IPS-NIHi11 (cell line): Measurements from ENCODE around the gene IL36B.
"Not testable (repeated sequence)": the region's sequence is repeated elsewhere in the genome, so short reads cannot be mapped to it uniquely, and the experiment has no call there.

Experiments
- DNase-seq: peaks from one replicate; pipeline ENCODE4 v3.0.0; 2012; ENCODE audit warnings: mixed read lengths, low spot score

Gene IL36B

DNA sequence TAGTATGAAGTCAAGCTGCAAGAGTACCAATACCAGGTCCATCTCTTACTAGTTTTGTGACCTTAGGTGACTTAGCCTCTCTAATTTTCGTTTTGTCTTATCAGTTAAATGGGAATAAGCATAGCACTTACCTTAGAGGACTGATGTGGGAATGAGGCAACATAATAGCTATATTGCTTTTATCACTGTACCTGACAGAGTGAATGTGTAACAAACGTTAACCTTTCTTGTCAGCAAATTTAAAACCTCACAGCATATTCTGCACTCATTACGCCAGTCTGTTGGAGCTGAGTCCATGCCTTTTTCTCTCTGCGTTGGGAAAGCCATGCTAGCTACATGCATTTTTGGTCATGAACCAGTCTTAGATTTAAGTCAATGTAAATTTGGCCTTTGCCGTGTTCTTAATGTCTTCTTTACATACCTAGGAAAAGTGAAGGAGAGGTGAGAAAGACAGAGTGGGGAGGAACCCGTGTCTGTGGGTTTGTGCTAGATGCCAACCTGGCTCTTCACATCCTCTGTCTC lies at the start of gene IL36B:
IL36B (minus strand) TSS at position 472 of the 522 bp plus-strand sequence.
- no peak for DNase-seq

DNA sequence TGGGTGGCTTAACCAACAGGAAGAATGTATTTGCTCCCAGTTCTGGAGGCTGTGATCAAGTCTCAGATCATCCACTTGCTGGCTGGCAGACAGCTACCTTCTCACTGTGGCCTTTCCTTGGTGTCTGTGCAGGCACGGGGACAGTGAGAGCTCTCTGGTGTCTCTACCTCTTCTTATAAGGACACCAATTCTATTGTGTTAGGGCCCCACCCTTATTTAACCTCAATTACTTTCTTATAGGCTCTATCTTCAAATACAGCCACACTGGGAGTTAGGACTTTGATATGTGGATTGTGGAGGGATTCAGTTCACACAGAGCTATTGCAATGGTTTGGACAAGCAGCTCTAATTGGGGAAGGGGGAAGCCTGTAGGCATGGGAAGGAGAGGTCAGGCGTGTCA lies 49.5 kb upstream of the IL36B start:
- no peak for DNase-seq

DNA sequence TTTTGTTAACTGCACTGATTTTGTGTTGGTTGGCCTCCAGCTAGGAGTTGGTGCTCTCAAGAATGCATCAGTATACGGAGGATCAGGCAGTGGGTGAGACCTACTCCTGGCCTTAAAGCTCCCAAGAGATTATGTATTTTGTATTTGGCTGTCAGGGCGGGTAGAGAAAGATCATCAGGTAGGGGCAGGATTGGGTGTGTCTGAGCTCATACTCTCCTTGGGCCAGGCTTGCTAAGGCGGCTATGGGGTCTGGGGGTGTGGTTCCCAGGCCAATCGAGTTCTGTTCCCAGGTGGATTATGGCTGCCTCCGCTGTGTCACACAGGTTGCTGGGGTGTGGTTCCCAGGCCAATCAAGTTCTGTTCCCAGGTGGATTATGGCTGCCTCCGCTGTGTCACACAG lies 45.9 kb upstream of the IL36B start:
- no peak for DNase-seq

DNA sequence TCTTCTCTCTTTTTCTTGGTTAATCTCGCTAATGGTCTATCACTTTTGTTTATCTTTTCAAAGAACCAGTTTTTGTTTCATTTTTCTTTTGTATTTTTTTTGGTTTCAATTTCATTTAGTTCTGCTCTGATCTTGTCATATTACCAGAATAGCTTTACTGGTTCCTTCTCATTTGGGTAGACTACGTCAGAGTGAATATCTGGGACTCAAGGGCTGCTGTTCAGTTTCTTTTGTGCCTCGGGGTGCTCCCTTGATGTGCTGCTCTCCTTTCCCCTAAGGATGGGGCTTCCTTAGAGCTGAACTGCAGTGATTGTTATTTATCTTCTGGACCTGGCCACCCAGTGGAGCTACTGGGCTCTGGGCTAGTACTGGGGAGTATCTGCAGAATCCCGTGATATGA lies 45.4 kb upstream of the IL36B start:
- no peak for DNase-seq

DNA sequence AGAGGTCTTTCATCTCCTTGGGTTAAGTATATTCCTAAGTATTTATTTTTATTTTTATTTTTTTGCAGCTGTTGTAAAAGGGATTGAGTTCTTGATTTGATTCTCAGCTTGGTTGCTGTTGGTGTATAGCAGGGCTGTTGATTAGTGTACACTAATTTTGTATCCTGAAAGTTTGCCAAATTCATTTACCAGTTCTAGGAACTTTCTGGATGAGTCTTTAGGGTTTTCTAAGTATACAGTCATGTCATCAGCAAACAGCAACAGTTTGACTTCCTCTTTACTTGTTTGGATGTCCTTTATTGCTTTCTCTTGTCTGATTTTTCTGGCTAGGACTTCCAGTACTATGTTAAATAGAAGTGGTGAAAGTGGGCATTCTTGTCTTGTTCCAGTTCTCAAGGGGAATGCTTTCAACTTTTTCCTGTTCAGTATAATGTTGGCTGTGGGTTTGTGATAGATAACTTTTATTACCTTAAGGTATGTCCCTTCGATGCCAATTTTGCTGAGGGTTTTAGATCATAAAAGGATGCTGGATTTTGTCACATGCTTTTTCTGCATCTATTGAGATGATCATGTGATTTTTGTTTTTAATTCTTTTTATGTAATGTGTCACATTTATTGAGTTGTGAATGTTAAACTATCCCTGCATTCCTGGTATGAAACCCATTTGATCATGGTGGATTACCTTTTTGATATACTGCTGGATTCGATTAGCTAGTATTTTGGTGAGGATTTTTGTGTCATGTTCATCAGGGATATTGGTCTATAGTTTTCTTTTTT lies 44.4 kb upstream of the IL36B start:
- DNase-seq = not testable (repeated sequence)

DNA sequence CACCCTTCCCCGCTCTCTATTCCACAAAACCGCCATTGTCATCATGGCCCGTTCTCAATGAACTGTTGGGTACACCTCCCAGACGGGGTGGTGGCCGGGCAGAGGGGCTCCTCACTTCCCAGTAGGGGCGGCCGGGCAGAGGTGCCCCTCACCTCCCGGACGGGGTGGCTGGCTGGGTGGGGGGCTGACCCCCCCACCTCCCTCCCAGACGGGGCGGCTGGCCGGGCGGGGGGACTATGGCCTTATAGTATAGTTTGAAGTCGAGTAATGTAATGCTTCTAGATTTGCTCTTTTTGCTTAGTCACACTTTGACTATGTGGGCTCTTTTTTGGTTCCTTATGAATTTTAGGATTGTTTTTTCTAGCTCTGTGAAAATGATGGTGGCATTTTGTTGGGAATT lies 43.6 kb upstream of the IL36B start:
- not testable (repeated sequence) for DNase-seq

DNA sequence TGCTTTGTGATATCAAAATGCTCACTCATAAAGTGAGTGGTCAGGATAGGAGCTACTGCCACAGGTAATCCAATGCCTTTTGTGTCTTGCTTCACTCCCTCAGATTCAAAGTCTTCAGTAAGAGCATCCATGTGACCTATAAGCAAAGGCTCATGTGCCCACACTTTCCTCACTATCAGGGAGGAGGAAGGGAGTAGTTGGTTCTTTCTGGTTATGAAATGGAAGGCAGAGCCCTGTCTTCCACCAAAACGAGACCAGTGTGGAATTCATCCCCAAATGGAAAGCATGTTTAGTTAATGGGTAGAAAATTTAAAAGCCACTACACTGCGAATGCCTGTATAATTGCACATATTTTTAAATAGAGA lies 40.9 kb upstream of the IL36B start:
- DNase-seq = no peak

DNA sequence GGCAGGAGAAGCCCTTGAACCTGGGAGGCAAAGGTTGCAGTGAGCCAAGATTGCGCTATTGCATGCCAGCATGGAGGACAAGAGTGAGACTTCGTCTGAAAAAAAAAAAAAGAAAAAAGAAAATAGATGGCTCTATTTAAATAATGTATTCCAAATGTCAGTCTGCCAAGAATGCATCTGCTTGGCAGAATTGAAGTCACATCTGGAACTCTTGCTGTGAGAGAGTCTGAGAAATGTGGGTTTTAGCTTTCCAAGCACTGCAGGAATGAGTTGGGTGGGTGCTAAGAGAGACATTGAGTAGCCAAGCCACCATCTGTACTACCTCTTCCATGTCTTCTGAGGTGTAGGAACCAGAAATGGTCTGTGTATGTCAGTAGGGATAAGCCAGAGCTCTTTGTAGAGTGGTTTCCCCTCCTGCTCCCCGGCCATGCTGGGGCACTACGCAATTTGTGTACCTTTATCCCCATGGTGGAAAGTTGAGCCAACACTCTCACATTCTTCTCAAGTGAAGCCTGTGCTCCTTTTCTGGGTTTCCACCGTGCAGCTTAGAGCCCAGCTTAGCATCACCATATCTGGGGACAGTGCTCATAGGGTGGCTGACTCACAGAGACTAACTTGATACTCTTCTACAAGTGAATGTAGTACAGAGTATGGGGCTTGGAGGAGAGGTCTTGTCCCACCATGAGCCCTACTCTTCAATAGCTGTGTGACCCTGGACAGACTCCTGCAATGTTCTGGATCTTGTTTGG lies 40.4 kb upstream of the IL36B start:
- DNase-seq = no peak

DNA sequence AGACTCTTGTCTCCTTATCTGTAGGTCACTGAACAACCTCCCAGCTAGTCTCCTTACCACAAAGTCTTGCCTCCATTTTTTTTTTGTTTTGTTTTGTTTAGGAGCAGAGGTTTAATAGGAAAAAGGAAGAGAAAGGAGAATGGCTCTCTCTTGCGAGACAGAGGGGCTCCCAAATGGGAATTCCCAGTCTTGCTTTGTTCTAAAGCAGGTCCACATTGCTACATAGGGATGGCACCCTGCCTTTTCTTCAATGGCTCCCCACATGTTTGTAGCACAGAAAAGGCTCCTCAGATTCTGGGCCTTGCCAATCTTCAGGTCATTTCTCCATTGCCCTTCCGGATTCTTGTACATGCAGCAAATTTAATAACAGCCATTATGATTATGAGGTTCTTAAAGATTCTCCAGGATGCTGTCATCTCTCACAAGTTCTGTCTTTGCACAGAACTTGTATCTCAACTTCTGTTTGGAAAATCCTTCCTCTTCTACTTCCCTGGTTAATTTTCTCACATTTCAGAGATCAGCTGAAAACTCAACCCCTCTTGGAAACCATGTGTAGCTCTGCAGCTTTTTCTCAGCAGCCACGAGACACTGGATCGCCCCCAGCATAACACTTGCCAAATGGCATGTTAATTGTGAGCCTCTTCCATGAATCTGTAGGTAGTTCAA lies 38.7 kb upstream of the IL36B start:
- no peak for DNase-seq

DNA sequence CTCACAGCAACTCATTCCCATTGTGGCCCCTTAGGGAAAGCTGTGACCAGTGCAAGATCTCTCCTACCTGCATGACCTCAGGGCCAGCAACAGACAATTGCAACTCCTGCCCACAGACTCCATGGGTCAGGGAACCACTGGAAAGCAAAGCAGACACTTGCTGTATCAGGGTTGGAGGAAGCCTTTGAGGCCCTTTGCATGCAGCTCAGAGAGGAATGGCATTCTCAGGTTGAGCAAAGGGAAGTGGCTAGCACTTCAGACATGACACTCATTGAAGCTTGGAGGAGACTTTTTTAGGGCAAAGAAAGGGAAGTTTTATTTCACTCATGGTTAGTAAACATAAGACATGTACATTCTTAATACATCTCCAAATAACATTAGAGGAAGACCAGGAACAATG lies 37.2 kb upstream of the IL36B start:
- DNase-seq = no peak

DNA sequence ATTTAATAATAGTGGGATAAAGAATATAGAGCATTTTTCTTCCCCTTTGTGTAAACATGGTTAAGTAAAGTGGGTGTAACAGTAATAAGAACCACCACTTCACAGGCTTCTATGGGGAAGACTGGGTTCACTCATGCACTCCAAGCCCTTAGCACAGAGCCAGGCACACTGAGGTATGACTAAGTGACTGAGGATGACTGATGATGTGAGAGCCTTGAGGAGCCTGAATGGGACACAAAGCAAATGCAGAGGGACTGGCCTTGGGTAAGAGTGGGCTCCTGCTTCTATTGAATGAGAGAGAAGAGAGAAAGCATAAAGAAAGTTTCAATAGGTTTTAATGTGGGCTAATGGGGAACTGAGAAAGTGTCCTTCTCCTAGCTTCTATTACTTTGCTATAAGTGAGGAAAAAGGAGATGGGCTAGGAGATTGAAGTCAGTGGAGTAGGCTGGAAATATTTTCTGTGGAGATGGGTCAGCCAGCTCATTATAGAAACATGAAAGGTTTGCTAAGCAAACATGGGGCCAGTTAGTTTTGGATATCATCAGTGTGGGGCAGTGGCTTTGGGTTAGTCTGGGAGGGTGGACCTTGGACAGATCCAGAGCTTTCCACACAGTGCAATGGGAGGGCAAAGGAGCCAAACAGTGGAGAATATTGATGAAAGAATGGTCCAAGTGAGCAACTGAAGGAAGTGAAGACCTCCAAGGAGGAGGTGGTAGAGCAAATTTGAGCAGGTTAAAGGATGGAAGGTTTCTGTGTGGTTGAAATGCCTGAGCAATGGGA lies 35.7 kb upstream of the IL36B start:
- no peak for DNase-seq

DNA sequence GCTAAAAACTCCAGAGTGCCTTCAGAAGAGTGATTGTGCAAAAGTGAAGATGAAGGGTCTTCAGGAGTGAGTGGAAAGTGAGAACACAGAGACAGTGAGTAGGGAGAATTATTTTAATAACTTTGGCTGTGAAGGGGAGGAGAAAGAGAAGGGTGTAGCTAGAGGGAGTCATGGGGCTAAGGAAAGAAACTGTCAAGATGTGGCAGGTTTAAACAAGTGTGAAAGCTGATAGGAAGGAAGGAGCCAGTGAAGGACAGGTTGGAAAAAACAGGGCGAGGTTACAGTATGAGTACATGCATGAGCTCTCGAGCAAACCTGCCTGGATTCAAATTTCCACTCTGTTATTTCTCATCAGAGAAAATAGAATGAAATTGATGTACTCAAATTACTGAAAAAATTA lies 32.9 kb upstream of the IL36B start:
- DNase-seq = no peak

DNA sequence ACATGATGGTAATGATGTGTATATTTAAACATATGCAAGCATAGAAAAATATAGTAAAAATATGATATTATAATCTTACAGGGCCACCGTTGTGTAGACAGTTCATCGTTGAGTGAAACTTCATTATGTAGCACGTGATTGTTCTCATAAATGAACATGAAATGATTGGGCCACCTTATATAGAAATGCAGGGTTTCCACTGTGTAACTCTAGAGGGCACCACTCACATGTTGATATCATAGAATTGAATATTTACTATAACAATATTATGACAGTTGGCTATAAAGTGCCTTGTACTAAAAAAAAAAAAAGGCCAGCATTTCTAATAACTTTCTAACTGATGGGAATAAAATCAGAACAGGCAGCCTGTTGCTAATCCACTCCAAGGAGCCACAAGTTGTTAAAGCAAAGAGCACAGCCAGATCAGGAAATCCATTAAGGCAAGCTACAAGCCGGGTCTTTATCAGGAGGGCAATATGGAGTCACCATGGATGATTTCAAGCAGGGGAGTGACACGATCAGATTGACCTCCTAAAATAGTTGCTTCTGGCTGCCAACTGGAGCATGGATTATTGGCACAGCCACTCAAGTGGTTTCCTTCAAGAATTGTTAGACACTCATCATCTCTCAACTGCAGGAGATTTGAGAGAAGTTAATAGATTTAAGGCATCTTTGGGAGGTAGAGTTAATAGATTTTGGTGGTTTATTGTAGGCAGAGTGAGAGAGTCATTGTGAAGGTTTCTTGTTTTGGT lies 31.8 kb upstream of the IL36B start:
- DNase-seq = no peak

DNA sequence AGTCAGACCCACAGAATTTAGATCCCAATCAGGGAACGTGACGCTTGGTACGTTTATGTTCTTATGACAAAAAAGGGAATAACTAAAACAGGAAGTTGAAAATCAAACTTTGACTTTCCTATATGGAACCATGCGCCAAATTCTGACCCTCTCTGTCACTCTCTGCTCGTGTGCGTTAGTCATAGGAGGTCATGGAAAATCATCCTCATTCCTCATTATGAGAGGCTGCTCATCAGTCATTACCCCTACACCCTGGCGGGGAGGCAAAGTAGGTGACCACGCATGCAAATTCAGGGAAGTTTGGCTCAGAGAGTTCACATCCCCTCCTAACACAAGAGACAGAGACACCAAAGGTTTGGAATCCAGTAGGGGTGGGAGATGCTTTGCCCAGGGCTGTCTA lies 30.6 kb upstream of the IL36B start:
- DNase-seq = no peak

DNA sequence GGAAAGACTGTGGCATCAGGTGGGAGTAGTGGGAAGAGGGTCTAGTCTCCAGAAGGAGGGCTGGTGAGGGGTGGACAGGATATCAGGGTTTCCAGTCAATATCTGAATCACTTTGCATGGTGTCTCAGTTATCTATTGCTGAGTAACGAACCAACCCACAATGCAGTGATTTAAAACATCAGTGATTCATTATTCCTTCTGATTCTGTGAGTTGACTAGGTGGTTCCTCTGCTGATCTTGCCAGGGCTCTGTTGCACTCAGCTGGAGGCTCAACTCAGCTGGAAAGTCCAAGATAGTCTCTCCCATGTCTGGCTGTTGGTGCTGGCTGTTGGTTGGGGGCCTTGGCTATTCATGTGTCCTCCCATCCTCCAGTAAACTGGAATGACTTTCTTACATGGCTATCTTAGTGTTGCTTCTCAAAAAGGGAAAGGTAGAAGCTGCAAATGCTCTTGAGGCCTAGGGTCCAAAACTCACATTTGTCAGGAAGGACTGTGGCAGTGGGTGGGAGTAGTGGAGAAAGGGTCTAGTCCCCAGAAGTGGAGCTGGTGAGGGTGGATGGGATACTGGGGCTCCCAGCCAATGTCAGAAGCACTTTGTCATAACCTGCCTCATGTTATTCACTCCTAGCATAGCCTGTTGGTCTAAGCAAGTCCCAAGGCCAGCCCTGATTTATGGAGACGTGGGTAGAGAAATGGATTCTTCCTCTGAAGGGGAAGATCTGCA lies 29.0 kb upstream of the IL36B start:
- no peak for DNase-seq

DNA sequence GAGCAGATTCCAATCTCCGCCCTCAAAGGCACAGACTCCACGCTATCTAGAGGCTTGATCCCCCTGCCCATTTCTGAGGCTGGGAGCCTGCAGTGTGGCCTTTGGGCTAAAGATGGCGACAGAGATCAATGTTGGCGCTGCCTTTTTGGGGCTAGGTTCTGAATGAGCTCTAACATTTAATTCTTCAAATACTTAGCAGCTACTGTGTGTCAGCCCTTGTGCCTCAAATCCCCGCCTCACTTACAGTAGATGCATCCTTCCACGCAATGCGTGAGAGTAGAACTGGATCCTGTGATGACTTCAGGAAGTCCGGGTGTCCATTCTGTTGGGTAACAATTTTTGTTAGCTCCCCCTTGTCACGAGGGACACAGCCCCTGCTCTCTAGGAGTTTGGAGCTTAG lies 27.5 kb upstream of the IL36B start:
- peak; percentile 71 for DNase-seq

DNA sequence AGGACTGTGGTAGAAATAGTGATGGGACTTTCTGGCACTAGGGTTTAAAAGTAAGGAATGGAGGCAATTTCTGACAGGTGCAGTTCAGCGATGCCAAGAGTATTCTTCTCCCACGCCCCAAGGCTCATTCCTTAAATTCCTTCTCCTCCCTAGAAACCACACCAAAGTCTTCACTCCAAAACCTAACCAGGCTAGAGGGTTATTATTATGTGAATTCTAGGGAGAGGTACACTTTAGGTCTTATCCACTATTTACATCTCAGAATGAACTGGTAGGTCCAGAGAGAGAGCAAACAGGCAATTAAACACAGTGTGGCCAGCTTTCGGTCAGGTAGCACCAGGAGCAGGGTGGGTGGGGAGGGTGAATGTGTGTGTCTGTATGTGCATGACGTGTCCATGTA lies 26.5 kb upstream of the IL36B start:
- DNase-seq = no peak

DNA sequence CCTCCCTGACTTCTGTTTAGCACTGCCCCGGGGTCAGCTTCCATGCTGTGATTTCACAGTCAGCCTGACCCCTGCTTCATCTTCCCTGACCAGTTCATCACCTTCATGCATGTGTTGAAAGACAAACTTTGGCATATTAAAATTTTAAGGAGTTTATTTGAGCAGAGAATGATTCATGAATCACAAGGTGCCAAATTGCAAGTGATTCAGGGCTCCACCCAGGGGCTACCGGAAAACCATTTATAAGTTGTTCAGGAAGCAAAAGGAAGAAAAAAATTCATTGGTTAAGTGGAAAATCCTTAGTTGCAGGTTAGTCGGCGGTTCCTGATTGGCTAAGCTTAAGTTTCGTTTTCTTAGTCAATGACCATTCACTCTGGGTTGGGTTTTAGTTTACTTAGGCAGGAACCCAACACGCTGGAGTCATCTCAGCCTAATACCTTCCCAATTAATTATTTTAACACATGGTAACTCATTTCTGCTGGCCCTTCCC lies 25.7 kb upstream of the IL36B start:
- DNase-seq = no peak

DNA sequence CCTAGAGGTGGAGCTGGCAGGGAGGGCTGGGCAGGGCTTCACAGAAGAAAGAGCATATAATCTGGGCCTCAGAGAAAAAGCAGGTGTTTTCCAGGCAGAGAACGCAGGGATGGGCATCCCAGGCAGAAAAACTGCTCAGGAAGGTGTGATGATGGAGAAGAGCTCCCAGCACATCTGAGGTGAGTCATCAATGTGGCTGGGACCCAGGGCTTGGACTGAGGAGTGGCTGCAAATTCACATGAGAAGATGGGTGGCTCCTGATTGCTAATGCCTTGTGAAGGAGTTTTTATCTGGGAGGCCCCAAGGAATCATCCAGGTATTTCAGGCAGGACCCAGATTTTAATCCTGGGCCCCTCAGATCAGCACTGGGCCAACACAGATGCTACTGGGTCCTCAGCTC lies 25.3 kb upstream of the IL36B start:
- DNase-seq = no peak

DNA sequence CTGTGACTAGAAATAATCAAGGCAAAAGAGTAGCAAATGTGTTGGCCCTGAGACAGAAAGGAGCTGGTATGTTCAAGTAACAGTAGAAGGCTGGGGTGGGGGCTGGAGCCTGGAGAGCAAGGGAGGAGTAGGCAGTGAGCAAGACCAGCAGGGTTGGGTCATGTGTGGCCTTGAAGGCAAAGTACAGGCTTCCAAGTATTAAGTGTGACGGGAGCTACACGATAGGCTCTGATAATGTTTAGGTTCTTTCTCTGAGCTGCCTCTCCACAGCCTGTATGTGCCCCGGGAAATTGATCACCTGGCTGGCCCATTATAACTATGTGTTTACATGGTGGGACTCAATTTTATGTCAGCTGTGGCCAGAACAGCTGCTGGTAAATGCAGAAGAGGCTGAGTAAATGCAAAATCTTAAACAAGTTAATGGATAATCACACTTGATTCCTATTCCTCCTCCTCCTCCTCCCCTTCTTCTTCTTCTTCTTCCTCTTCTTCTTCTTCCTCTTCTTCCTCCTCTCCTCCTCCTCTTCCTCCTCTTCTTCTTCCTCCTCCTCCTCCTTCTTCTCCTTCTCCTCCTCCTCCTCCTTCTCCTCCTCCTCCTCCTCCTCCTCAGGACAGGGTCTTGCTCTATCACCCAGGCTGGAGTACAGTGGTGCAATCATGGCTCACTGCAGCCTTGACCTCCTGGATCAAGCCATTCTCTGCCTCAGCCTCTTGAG lies 24.4 kb upstream of the IL36B start:
- no peak for DNase-seq
